GM12878 (cell line): ENCODE measurements around the gene OGA. TPM values are rescaled to one million over a fixed set of nuclear protein-coding genes. Genes with fewer than 3 reads are reported as not detected.
A peak's percentile ranks its signal among the peaks of the same experiment; 100 is the strongest.

ENCODE experiments used
- BCL11A ChIP-seq: IDR thresholded peaks from 2 replicates; pipeline ENCODE4 v1.6.1; 2011; ENCODE audit warnings: low read depth, low read length
- CBX3 ChIP-seq: fragments of 200-600 bp; sonication (generic); IDR thresholded peaks from 2 replicates; pipeline ENCODE4 v1.6.1; 2016; ENCODE audit warnings: low read depth, borderline replicate concordance
- CEBPB ChIP-seq, 2 experiments: fragments of 150-350 bp in 1 of 2; IDR thresholded peaks; 2 replicates each; pipeline ENCODE4 v1.6.1; 2012 to 2014; ENCODE audit warnings: low read depth in 2 of 2, low read length in 2 of 2, borderline replicate concordance in 1 of 2, inconsistent platforms in 1 of 2
- CHD1 ChIP-seq: IDR thresholded peaks from 2 replicates; pipeline ENCODE4 v1.6.1; 2012; ENCODE audit warnings: low read depth, low read length, improper control_type of control experiment
- CREB1 ChIP-seq: IDR thresholded peaks from 2 replicates; pipeline ENCODE4 v1.6.1; 2012; ENCODE audit warnings: low read depth, mild to moderate bottlenecking, inconsistent platforms
- EED ChIP-seq: sonication (generic); IDR thresholded peaks from 2 replicates; pipeline ENCODE4 v1.6.1; 2016; ENCODE audit warnings: antibody characterized with exemption, low read depth
- EP300 ChIP-seq, 2 experiments: fragments of 150-350 bp in 1 of 2; IDR thresholded peaks; 2 replicates each; pipeline ENCODE4 v1.6.1; 2011 to 2012; ENCODE audit warnings: low read depth in 2 of 2, low read length in 2 of 2, borderline replicate concordance in 1 of 2, improper control_type of control experiment in 1 of 2, inconsistent platforms in 1 of 2; ENCODE audit not compliant: control insufficient read depth in 1 of 2
- EZH2 ChIP-seq: IDR thresholded peaks from 2 replicates; pipeline ENCODE4 v1.6.1; 2012; ENCODE audit warnings: low read depth, mild to moderate bottlenecking, control low read depth, inconsistent platforms, low read length, borderline replicate concordance; ENCODE audit not compliant: control insufficient read depth
- FOS ChIP-seq: IDR thresholded peaks from 3 replicates; pipeline ENCODE4 v1.6.1; 2011; ENCODE audit warnings: borderline replicate concordance; ENCODE audit not compliant: insufficient read length; ENCODE audit errors: extremely low read depth
- FOXK2 ChIP-seq: fragments of 450-650 bp; IDR thresholded peaks from 2 replicates; pipeline ENCODE4 v1.6.1; 2017; ENCODE audit warnings: mild to moderate bottlenecking, moderate library complexity
- IRF4 ChIP-seq: IDR thresholded peaks from 2 replicates; pipeline ENCODE4 v1.6.1; 2011; ENCODE audit warnings: low read depth, low read length
- KLF5 ChIP-seq: fragments of 450-650 bp; IDR thresholded peaks from 2 replicates; pipeline ENCODE4 v1.6.1; 2014; ENCODE audit warnings: mild to moderate bottlenecking; ENCODE audit not compliant: partially characterized antibody
- NFYB ChIP-seq: IDR thresholded peaks from 2 replicates; pipeline ENCODE4 v1.6.1; 2011; ENCODE audit warnings: low read depth, mild to moderate bottlenecking, low read length, improper control_type of control experiment, moderate library complexity; ENCODE audit not compliant: insufficient read depth
- PAX5 ChIP-seq: IDR thresholded peaks from 2 replicates; pipeline ENCODE4 v1.6.1; 2011; ENCODE audit warnings: low read depth, low read length, borderline replicate concordance
- POLR2A ChIP-seq: IDR thresholded peaks from 2 replicates; pipeline ENCODE4 v1.6.1; 2011; ENCODE audit warnings: low read depth, mild to moderate bottlenecking, low read length
- SIN3A ChIP-seq: IDR thresholded peaks from 2 replicates; pipeline ENCODE4 v1.6.1; 2012; ENCODE audit warnings: low read depth, low read length, improper control_type of control experiment
- SREBF1 ChIP-seq: IDR thresholded peaks from 2 replicates; pipeline ENCODE4 v1.6.1; 2012; ENCODE audit warnings: mild to moderate bottlenecking, low read length
- STAT3 ChIP-seq: IDR thresholded peaks from 2 replicates; pipeline ENCODE4 v1.6.1; 2011; ENCODE audit warnings: low read depth, low read length, improper control_type of control experiment
- ZNF24 ChIP-seq: fragments of 450-650 bp; IDR thresholded peaks from 2 replicates; pipeline ENCODE4 v1.6.1; 2017; ENCODE audit warnings: antibody characterized with exemption, mild to moderate bottlenecking
- polyA plus RNA-seq, 11 experiments: library from polyadenylated mRNA; depleted of rRNA in 4 of 11; unstranded in 6 of 11; stranded (reverse) in 5 of 11; fragments of >200 nt; fragmentation: Nextera tagmentation in 4 of 11; fragmentation: Illumina TruSeq in 1 of 11; extraction: Ambion mirVana in 4 of 11; extraction: Trizol in 1 of 11; gene quantifications; 1 replicate in 1 of 11; 2 replicates in 10 of 11; pipeline versions ENCODE4 v1.2.1 to v1.2.3, GENCODE V29; 2011 to 2016; ENCODE audit warnings: inconsistent platforms in 2 of 11, missing spikeins in 2 of 11, low read depth in 1 of 11
- total RNA-seq, 4 experiments: library from RNA; depleted of rRNA in 3 of 4; stranded (reverse); fragments of >200 nt in 3 of 4; fragmentation: Illumina TruSeq in 1 of 4; extraction: Trizol in 1 of 4; gene quantifications; 2 replicates each; pipeline versions ENCODE4 v1.2.1 to v1.2.3, GENCODE V29; 2013 to 2021
- TF ChIP-seq, protein P1 (sequence below): fragments of 150-350 bp; IDR thresholded peaks from 2 replicates; pipeline ENCODE4 v1.6.1; 2016; ENCODE audit warnings: low read depth, low read length
- TF ChIP-seq, protein P2 (sequence below): fragments of 450-650 bp; IDR thresholded peaks from 2 replicates; pipeline ENCODE4 v1.6.1; 2017; ENCODE audit warnings: mild to moderate bottlenecking, moderate library complexity

OGA gene
- total and polyA plus RNA-seq, 10 of the 15 experiments (the other 5 are each of a cell fraction or from before 2014, with no cell fraction given) = 23.0 to 145 (median 85.2) TPM

DNA sequence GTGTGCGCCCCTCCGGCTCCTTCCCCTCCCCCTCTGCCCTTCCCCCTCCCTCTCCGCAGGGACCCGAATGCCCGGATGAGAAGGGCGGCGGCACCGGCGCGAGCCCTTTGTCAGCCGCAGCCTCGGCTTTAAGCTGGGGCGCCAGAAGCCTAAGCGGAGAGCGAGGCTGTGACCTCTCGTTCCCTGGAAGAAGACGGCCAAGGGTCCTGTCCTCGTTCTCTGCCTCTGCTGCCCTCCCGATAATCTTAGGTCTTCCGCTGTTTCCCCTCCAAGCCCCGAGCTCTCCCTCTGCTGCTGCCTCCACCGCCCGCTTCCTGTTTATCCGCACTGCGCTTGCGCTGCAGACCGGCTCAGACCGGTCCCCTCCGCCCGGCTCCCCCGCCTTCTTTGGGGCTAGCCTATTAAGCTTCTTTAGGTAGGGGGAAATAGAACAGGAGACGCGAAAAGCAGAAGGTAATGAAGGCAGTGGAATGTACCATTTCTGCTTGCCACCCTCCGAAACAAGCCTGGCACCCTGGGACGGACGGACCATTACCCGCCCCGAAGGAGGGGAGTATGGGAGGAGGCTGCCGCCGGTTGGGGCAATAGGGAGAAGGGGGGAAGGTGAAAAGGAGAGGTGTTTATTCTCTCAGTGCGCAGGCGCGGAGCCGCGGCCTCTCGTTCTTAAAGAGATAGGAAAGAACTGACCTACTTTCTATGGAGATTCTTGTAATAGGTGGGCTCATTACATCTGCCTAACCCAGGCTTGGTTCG is at the start of gene OGA (continued):
- TF ChIP-seq CHD1 = peak; percentile 100
- no peak for TF ChIP-seq EZH2
- TF ChIP-seq, protein P1, sequence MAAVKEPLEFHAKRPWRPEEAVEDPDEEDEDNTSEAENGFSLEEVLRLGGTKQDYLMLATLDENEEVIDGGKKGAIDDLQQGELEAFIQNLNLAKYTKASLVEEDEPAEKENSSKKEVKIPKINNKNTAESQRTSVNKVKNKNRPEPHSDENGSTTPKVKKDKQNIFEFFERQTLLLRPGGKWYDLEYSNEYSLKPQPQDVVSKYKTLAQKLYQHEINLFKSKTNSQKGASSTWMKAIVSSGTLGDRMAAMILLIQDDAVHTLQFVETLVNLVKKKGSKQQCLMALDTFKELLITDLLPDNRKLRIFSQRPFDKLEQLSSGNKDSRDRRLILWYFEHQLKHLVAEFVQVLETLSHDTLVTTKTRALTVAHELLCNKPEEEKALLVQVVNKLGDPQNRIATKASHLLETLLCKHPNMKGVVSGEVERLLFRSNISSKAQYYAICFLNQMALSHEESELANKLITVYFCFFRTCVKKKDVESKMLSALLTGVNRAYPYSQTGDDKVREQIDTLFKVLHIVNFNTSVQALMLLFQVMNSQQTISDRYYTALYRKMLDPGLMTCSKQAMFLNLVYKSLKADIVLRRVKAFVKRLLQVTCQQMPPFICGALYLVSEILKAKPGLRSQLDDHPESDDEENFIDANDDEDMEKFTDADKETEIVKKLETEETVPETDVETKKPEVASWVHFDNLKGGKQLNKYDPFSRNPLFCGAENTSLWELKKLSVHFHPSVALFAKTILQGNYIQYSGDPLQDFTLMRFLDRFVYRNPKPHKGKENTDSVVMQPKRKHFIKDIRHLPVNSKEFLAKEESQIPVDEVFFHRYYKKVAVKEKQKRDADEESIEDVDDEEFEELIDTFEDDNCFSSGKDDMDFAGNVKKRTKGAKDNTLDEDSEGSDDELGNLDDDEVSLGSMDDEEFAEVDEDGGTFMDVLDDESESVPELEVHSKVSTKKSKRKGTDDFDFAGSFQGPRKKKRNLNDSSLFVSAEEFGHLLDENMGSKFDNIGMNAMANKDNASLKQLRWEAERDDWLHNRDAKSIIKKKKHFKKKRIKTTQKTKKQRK = no peak
- TF ChIP-seq POLR2A = peak; percentile 92
- peak; percentile 58 to 73; a peak in 2 of 4 replicates for TF ChIP-seq EP300 (IDR thresholded peaks at IDR 0.05; ENCODE audit: borderline replicate concordance in 1 of 2, control insufficient read depth in 1 of 2, low read depth in 2 of 2, low read length in 2 of 2)
- TF ChIP-seq NFYB = peak; percentile 65; the same call in 1 of the 2 replicates
- no peak; the same call in 1 of the 2 replicates for TF ChIP-seq PAX5
- TF ChIP-seq CREB1 = peak; percentile 70
- TF ChIP-seq BCL11A = 0 out of 2 replicates have a peak, but pooled peaks have one; percentile 6
- TF ChIP-seq CBX3 = no peak
- TF ChIP-seq SIN3A = peak; percentile 64
- no peak for TF ChIP-seq EED
- TF ChIP-seq, protein P2, sequence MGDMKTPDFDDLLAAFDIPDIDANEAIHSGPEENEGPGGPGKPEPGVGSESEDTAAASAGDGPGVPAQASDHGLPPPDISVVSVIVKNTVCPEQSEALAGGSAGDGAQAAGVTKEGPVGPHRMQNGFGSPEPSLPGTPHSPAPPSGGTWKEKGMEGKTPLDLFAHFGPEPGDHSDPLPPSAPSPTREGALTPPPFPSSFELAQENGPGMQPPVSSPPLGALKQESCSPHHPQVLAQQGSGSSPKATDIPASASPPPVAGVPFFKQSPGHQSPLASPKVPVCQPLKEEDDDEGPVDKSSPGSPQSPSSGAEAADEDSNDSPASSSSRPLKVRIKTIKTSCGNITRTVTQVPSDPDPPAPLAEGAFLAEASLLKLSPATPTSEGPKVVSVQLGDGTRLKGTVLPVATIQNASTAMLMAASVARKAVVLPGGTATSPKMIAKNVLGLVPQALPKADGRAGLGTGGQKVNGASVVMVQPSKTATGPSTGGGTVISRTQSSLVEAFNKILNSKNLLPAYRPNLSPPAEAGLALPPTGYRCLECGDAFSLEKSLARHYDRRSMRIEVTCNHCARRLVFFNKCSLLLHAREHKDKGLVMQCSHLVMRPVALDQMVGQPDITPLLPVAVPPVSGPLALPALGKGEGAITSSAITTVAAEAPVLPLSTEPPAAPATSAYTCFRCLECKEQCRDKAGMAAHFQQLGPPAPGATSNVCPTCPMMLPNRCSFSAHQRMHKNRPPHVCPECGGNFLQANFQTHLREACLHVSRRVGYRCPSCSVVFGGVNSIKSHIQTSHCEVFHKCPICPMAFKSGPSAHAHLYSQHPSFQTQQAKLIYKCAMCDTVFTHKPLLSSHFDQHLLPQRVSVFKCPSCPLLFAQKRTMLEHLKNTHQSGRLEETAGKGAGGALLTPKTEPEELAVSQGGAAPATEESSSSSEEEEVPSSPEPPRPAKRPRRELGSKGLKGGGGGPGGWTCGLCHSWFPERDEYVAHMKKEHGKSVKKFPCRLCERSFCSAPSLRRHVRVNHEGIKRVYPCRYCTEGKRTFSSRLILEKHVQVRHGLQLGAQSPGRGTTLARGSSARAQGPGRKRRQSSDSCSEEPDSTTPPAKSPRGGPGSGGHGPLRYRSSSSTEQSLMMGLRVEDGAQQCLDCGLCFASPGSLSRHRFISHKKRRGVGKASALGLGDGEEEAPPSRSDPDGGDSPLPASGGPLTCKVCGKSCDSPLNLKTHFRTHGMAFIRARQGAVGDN = peak; percentile 50; the same call in 1 of the 2 replicates
- no peak; the same call in 1 of the 2 replicates for TF ChIP-seq STAT3
- no peak for TF ChIP-seq FOS
- TF ChIP-seq IRF4 = peak; percentile 5; the same call in 1 of the 2 replicates
- TF ChIP-seq FOXK2 = peak; percentile 99
- no peak for TF ChIP-seq CEBPB (IDR thresholded peaks at IDR 0.05; ENCODE audit: borderline replicate concordance in 1 of 2, low read depth in 2 of 2, low read length in 2 of 2)
- no peak for TF ChIP-seq ZNF24
- TF ChIP-seq KLF5 = peak; percentile 99
- peak; percentile 99 for TF ChIP-seq SREBF1
